HepG2 (cell line): Measurements from ENCODE around the gene UBE2Q1. TPM values are rescaled to one million over a fixed set of nuclear protein-coding genes. Genes with fewer than 3 reads are reported as not detected.

Source experiments
- ATAC-seq: fragments of 200-7000 bp; cut with Tn5 transposase; 3 replicates; pipeline ENCODE4 v1.9.1; 2020; ENCODE audit warnings: mild to moderate bottlenecking, moderate library complexity
- BruUV-seq: library from RNA; stranded (reverse); fragments of 400-500 nt; replicated peaks from 2 replicates; lab custom pipeline; 2021; lab: Mats Ljungman, UMichigan
- CTCF ChIA-PET: fragments of 300-600 bp; formaldehyde crosslinking; extraction: SDS; loops from one replicate; lab custom pipeline; 2021; ENCODE audit warnings: low total read pairs, inconsistent platforms, low intra/inter-chr PET ratio; lab: Yijun Ruan, JAX
- POLR2A ChIA-PET: fragments of 350-600 bp; sonication (Branson Sonifier 250); formaldehyde crosslinking; loops from one replicate; lab custom pipeline; 2020; ENCODE audit warnings: antibody characterized with exemption, inconsistent platforms; lab: Yijun Ruan, JAX
- DNase-seq: peaks from one replicate; pipeline ENCODE4 v3.0.0-alpha.2; 2015; ENCODE audit warnings: low spot score
- FAIRE-seq: peaks from 3 replicates; lab custom pipeline; 2011; peaks lifted over from hg19 to GRCh38; lab: Jason Lieb, UNC
- H2AFZ ChIP-seq: one replicate; pipeline ENCODE4 v1.6.1; 2011; ENCODE audit warnings: low read length, inconsistent platforms
- H3K27ac ChIP-seq: fragments of 300-600 bp; 3 replicates; pipeline ENCODE4 v1.8.0; 2011; ENCODE audit warnings: mixed run types, mild to moderate bottlenecking, mixed read lengths, low read length, inconsistent platforms; ENCODE audit not compliant: insufficient read depth; ENCODE audit errors: extremely low read length
- H3K27me3 ChIP-seq, 2 experiments: fragments of 200-600 bp in 1 of 2; 2 replicates in 1 of 2; 3 replicates in 1 of 2; pipeline versions ENCODE4 v1.6.0 to v1.8.0; 2011; ENCODE audit warnings: low read length in 2 of 2, mild to moderate bottlenecking in 2 of 2, moderate library complexity in 2 of 2, inconsistent platforms in 1 of 2; ENCODE audit not compliant: insufficient read depth in 2 of 2, control insufficient read depth in 1 of 2
- H3K36me3 ChIP-seq, 2 experiments: fragments of 200-600 bp in 1 of 2; replicated peaks in 1 of 2; 2 replicates in 1 of 2; 3 replicates in 1 of 2; pipeline versions ENCODE4 v1.5.1 to v1.8.0; 2011; ENCODE audit warnings: low read length in 2 of 2, inconsistent platforms in 1 of 2; ENCODE audit not compliant: insufficient read depth in 2 of 2, control insufficient read depth in 1 of 2
- H3K4me1 ChIP-seq: 2 replicates; pipeline ENCODE4 v1.5.1; 2012; ENCODE audit warnings: low read length, inconsistent platforms; ENCODE audit not compliant: insufficient read depth
- H3K4me2 ChIP-seq: 2 replicates; pipeline ENCODE4 v1.6.0; 2011; ENCODE audit warnings: low read depth, low read length, inconsistent platforms
- H3K4me3 ChIP-seq, 3 experiments: fragments of 200-600 bp in 1 of 3; sonication (generic), shearing (Covaris generic) in 1 of 3; replicated peaks in 1 of 3; 2 replicates each; pipeline ENCODE4 v1.5.1; 2011 to 2016; ENCODE audit warnings: low read length in 3 of 3, inconsistent platforms in 2 of 3, low read depth in 2 of 3, mild to moderate bottlenecking in 2 of 3, control low read depth in 1 of 3, mixed read lengths in 1 of 3; ENCODE audit not compliant: insufficient read depth in 1 of 3
- H3K79me2 ChIP-seq: one replicate; pipeline ENCODE4 v1.6.1; 2011; ENCODE audit warnings: low read length, inconsistent platforms; ENCODE audit not compliant: insufficient read depth
- H3K9ac ChIP-seq: 2 replicates; pipeline ENCODE4 v1.6.0; 2011; ENCODE audit warnings: mild to moderate bottlenecking, low read depth, low read length, inconsistent platforms; ENCODE audit not compliant: insufficient read depth
- H3K9me3 ChIP-seq: 2 replicates; pipeline ENCODE4 v1.5.1; 2012; ENCODE audit warnings: mild to moderate bottlenecking, low read length
- H4K20me1 ChIP-seq: 2 replicates; pipeline ENCODE4 v1.6.0; 2011; ENCODE audit warnings: inconsistent platforms, mild to moderate bottlenecking, low read length, moderate library complexity; ENCODE audit not compliant: insufficient read depth
- RFX5 ChIP-seq: IDR thresholded peaks from 2 replicates; pipeline ENCODE4 v1.6.1; 2011; ENCODE audit warnings: low read depth, low read length, improper control_type of control experiment
- ZSCAN29 ChIP-seq: sonication (generic); formaldehyde crosslinking; conservative IDR thresholded peaks from 2 replicates; pipeline ENCODE4 v1.4.0; 2020; ENCODE audit warnings: mild to moderate bottlenecking, missing genetic modification reagents
- WGBS: methylation state at CpG from one replicate; pipeline ENCODE4 v1.1.6; 2017; ENCODE audit warnings: low lambda C conversion rate; 5-methylcytosine and 5-hydroxymethylcytosine counted together
- in situ Hi-C: cut with HindIII; loops from 2 replicates; pipeline ENCODE4 v1.10.0; 2017; ENCODE audit warnings: low pct_unique_long_range_greater_than_20kb; ENCODE audit not compliant: extremely low pct_ligation_motif_present
- intact Hi-C: fragments of 100-400 bp; cut with micrococcal nuclease; formaldehyde crosslinking; loops from one replicate; pipeline ENCODE4 v1.10.0; 2022; ENCODE audit not compliant: unreplicated experiment
- polyA plus RNA-seq, 8 experiments: library from polyadenylated mRNA; depleted of rRNA in 3 of 8; stranded (reverse) in 7 of 8; unstranded in 1 of 8; fragments of >200 nt; fragmentation: Illumina TruSeq in 4 of 8; extraction: Trizol in 4 of 8; gene quantifications; 2 replicates each; pipeline versions ENCODE4 v1.2.1 to v1.2.3, GENCODE V29; 2011 to 2016; ENCODE audit warnings: low read depth in 4 of 8, missing spikeins in 1 of 8, mixed read lengths in 1 of 8; ENCODE audit not compliant: insufficient read depth in 1 of 8
- total RNA-seq, 5 experiments: library from RNA; depleted of rRNA; stranded (reverse); fragments of >200 nt; fragmentation: Illumina TruSeq; extraction: Trizol; gene quantifications; 2 replicates each; pipeline ENCODE4 v1.2.3, GENCODE V29; 2016; ENCODE audit warnings: low read depth in 1 of 5
- TF ChIP-seq, protein P1 (sequence below): sonication (generic); formaldehyde crosslinking; IDR thresholded peaks from 2 replicates; pipeline ENCODE4 v1.4.0; 2020; ENCODE audit warnings: missing genetic modification reagents, mild to moderate bottlenecking, borderline replicate concordance
- TF ChIP-seq, protein P2 (sequence below): sonication (generic); formaldehyde crosslinking; IDR thresholded peaks from 2 replicates; pipeline ENCODE4 v1.8.0; 2022; ENCODE audit warnings: mild to moderate bottlenecking, missing genetic modification reagents, moderate library complexity

The UBE2Q1 gene
- total and polyA plus RNA-seq, 2 of the 13 experiments (the other 11 are each of a cell fraction or from before 2014, with no cell fraction given) = 11.7 to 41.7 TPM

DNA sequence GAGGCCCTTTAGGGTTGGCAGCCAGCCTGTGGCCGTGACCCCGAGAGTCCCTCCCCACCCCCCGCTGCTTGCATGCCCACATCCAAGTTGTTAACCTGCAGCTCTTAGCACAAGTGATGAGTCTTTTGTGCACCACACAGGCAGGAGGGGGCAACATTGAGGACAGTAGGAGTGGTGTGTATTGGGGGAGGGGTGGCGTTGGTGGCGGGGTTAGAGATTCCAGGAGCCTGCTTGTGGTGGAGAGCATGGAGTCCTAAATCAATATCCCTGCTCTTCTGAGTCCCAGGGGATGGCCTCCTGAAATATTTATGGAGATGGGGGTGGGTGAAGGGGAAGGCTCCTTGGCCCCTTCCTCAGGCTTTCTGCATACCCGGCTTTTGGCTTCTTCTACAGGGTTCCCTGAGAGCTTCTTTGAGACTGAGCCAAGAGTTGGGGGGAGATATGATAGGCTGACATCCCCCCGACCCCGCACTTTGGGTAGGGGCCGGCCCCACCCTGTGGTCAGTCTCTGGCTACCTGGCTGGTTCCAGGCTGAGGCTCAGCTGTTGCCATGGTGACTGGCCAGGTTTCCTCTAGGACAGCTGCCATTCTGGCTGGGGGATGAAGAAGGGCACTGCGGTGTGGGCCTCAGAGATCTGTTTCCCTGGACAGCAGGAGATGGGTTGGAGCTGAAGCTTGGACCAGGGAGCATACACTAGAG lies 14.2 kb upstream of the UBE2Q1 start:
- no peaks in the 10 kb centered on the region for H3K9me3 ChIP-seq
- ATAC-seq (no peak), FAIRE-seq (no peak), DNase-seq (no peak)
- H4K20me1 ChIP-seq = peaks cover 2% of the 10 kb centered on the region; the same call in 1 of the 2 replicates
- H3K27ac ChIP-seq = no peak overlapping the region
- no peaks in the 10 kb centered on the region for H3K36me3 ChIP-seq
- 18% methylated on average over 6 of the region's 10 CpGs for WGBS
- BruUV-seq = no TSS peak
- H2AFZ ChIP-seq = no peak overlapping the region
- ChIA-PET CTCF (no interaction called here), POLR2A (interaction anchor here (1.1 kb wide), 1 partner anchor 13 kb away, joined by 3 read pairs; no protein-coding TSS in a partner anchor)
- H3K79me2 ChIP-seq = no peaks in the 10 kb centered on the region
- TF ChIP-seq RFX5 (peak; percentile 89), ZSCAN29 (CRISPR knock-in tag) (no peak)
- TF ChIP-seq, protein P1, sequence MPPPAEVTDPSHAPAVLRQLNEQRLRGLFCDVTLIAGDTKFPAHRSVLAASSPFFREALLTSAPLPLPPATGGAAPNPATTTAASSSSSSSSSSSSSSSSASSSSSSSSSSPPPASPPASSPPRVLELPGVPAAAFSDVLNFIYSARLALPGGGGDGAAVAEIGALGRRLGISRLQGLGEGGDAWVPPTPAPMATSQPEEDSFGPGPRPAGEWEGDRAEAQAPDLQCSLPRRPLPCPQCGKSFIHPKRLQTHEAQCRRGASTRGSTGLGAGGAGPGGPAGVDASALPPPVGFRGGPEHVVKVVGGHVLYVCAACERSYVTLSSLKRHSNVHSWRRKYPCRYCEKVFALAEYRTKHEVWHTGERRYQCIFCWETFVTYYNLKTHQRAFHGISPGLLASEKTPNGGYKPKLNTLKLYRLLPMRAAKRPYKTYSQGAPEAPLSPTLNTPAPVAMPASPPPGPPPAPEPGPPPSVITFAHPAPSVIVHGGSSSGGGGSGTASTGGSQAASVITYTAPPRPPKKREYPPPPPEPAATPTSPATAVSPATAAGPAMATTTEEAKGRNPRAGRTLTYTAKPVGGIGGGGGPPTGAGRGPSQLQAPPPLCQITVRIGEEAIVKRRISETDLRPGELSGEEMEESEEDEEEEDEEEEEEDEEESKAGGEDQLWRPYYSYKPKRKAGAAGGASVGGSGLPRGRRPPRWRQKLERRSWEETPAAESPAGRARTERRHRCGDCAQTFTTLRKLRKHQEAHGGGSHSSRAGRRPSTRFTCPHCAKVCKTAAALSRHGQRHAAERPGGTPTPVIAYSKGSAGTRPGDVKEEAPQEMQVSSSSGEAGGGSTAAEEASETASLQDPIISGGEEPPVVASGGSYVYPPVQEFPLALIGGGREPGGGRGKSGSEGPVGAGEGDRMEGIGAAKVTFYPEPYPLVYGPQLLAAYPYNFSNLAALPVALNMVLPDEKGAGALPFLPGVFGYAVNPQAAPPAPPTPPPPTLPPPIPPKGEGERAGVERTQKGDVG (CRISPR knock-in tag) = no peak
- TF ChIP-seq, protein P2, sequence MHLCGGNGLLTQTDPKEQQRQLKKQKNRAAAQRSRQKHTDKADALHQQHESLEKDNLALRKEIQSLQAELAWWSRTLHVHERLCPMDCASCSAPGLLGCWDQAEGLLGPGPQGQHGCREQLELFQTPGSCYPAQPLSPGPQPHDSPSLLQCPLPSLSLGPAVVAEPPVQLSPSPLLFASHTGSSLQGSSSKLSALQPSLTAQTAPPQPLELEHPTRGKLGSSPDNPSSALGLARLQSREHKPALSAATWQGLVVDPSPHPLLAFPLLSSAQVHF (CRISPR knock-in tag) = no peak
- no peaks in the 10 kb centered on the region for H3K4me1 ChIP-seq
- H3K9ac ChIP-seq = no peak overlapping the region
- H3K4me2 ChIP-seq = no peak overlapping the region
- peaks cover 0 to 11% of the 10 kb centered on the region in 2 experiments; a peak in 2 of 5 replicates for H3K27me3 ChIP-seq
- intact Hi-C loops (no loop called here), in situ Hi-C loops (no loop called here)
- no peak overlapping the region for H3K4me3 ChIP-seq
